HG03460 (cell line): Measurements from ENCODE around the gene LDLRAD3.

ENCODE experiments used
- ATAC-seq: cut with Tn5 transposase; IDR thresholded peaks from one replicate; pipeline ENCODE4 v1.9.1; 2021; ENCODE audit not compliant: unreplicated experiment

LDLRAD3 gene

DNA sequence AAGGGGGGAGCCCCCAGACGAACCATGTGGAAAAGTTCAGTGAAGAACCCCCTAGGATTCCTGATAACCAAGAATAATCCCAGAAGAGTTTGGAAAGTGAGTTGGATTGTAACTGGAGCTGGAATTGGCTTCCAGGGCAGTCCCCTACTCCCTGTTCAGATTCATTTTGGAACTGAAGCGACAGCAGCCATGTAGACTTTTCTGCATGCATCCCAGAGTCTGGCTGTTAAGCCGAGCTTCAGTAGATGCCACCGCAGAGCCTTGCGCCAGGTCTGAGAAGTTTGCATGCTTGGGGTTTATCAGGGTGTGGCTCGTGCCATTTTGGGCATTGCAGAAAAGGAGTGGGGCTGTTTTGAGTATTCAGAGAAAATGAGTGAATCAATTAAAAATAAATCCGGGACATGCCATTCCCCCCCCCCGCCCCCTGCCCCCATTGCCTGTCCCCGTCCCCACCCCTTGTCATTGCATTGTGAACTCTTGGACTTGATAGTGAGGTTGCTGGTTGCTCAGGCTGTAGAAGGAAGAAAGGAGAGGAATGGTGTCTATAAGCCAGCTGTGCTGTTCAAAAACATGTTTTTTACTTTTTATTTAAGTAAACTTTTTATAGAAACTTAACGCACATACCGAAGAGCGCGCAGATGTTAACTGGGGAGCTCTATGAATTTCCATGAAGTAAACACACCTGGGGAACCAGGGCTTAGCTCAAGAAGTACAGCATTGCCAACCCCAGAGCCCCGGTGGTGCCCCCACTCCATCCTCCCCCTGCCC lies 71.2 kb downstream of the LDLRAD3 start:
- no peak for ATAC-seq

DNA sequence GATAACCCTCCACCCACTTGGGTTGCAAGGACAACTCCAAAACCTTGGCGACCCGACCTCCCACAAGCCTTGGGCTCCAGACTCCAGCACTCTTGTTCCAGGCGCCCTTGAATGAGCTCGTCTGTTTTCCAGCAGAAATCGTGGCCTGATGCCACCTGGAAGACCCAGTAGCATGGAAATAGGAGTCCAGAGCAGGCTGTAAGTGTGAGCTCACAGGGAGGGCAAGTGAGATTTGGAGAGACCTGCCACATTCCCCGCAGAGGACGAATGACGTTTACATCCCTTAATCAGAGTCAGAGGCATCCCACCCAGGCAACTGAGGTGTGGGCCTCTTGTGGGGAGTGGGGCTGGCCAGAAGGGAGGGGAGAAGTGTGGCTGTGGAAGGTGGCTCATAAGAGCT lies 71.9 kb downstream of the LDLRAD3 start:
- ATAC-seq, result no peak

DNA sequence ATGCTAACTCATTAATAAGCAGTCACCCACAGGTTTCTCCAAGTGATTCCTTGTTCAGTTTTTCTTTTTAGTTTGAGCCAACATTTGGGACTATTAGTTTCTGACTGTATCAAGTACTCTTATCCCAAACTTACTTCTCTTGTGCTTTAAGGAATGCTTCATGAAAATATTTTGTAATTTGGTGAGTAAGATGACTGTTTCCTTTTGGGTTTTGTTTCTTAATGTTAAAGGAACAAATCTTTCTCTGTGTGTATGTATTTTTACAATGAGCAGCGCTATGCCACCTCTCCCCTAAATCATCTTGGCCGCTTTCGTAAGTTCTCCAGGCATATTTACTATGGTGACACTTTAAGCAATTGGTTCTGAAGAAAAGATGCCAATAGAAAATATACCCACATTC lies 72.4 kb downstream of the LDLRAD3 start:
- ATAC-seq, result no peak

DNA sequence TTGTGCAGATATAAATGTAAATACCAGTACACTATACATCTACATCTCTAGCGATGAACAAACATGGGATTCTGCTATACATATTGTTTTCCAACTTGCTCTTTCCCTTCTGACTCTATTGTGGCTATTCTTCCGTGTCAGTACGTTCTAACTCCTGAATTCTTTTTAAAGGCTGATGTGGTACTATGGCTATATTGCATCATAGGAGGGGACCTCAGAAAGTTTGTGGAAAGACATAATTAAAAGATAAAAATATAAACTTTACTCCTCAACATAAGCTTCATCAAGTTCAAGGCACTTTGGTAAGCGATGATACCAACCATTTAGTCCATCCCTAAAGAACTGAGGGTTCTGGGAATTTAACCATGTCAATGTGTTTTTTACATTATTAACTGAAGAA lies 72.8 kb downstream of the LDLRAD3 start:
- ATAC-seq, result no peak

DNA sequence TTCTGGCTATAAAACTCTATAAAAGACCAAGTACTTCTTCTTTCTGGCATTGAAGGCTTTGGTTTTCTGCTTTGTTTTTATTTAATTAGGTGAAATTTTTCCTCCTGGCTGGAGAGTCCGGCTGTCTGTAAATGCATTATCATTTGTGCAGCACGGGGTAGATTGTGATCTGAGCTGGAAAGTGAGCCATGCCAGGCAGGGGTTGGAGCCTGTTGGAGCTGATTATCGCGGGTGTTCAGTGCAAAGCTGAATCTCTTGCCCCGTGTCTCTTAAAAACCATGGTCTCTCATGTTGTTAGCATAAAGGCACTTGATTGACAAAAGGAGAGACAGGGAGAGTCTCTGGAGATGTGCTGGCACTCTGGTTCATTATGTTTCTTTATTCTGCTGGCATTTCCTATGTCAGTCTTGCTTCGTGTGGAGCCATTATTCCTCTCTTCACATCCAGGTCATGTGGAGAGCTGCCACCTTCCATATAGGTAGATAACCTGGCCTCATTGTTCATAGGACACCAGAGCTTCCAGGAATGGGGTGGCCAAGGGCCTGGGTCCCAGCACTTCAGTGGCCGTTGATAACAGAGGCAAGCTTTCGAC lies 75.2 kb downstream of the LDLRAD3 start:
- ATAC-seq, result no peak

DNA sequence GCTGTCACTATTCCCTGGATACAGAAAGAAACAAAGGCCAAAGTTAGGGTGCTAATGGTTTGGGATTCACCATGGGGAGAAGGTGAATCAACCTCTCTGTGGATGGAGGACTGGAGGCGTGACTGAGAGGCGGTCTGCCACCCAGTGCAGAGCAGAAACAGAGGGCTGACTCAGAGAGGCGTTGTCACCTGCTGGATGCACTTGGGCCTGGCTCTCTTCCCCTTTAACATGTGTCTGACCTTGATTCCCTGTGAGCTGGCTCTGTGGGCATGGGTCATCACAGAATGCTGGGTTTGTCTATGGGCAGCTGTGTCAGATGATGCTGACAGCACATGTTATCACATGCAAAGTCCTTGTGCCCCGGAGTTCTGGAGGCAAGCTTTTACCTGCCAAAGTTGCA lies 75.9 kb downstream of the LDLRAD3 start:
- no peak for ATAC-seq

DNA sequence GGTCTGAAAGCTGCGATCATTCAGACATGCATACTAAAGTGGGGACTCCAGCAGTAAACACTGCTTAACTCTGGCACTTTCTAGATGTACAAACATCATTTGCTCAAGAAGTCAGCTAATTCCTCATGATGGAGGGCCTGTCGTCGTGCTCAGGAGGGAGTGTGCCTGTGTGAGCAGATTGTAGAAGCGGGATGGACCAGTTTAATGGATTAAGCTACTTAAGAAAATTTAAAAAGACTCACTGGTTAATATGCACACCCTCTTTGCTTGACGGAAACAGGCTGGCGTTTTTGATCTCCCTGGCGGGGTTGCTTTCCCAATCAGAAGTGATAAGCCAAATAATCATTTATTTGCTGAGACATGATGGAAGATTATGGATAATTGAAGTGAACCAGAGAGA lies 79.0 kb downstream of the LDLRAD3 start:
- no peak for ATAC-seq

DNA sequence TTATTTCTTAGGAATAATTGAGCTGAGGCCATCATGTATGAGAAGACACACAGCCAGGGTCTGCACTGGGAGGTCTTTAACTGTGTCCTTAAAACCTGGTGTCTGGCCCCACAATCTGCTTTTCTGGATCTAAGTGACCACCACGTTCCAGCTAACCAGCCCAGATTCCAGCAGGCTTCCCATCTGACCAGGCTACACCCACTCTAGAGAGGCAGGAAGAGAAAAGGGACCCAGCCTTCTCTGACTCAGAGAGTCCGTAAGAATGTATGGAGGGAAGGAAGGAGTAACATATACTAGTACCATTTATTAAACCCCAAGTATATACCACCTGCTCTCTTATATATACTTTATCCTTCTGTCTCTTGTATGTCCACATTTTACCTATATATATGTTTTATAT lies 80.1 kb downstream of the LDLRAD3 start:
- no peak for ATAC-seq

DNA sequence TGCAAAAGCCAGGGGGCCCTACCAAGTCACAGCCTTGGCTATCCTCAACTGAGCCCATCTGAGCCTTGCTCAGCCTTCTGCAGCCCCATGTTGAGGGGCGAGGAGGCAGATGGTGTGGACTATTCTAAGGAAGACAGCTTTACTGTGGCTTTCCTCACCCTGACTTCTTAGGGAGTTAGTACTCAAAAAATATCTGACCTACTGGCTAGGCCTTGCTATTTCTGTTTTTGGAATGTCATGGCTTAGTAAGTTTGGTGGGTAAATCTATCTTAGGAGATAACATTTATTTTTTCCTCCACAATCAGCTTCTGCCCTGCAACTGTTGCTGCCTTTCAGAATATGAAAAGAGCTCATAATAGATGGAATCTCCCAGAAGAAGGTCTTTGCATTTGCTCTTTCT lies 80.9 kb downstream of the LDLRAD3 start:
- ATAC-seq, result no peak

DNA sequence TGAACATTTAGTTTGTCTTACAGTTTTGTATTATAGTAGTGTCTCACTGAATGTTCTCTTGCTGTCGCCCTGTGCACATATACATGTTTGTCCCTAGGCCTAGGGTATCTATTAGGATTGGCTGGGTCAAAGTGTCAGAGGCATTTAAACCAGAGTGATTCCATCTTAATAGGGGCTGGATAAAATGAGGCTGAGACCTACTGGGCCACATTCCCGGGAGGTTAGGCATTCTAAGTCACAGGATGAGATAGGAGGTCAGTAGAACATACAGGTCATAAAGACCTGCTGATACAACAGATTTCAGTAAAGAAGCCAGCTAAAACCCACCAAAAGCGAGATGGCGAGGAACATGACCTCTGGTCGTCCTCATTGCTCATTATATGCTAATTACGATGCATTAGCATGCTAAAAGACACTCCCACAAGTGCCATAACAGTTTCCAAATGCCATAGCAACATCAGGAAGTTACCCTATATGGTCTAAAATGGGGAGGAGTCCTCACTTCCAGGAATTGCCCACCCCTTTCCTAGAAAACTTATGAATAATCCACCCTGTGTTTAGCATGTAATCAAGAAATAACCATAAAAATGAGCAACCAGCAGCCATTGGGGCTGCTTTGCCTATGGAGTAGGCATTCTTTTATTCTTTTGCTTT lies 82.6 kb downstream of the LDLRAD3 start:
- no peak for ATAC-seq

DNA sequence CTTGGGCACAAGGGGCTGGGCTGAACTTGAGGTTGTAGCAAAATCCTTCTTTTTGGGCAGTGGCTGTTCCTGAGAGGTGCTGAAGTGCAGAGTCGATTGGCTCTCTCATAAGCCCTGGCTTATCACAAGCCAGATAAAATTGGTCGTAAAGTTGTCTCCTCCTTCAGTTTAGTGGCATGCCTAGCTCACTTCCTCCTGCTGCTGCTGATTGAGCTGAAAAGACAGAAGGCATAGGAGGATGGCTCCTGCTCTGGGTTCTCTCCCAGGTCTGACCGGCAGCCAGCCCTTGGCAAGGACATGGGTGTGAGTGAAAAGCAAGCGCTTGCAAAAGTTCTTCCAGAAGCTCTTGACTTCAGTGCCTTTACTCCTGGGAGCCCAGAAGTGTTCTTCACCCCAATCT lies 83.9 kb downstream of the LDLRAD3 start:
- no peak for ATAC-seq

DNA sequence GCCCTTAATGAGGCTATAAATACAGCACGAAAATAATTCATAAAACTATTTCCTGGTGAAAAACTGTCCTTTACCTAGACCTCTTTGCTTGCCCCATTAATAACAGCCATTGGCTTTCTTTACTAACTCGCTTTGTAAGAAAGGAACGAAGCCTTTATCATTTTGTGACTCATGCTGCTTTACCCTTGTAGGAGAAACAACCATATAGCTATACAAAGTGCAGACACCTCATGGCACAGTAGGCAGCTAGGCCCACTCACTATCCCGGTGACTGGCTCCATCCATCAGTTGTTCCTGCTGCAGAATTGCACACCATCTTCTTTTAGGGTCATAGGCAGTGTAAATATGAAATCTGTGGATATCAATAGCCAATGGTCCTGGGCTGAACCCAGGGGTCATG lies 85.8 kb downstream of the LDLRAD3 start:
- no peak for ATAC-seq

DNA sequence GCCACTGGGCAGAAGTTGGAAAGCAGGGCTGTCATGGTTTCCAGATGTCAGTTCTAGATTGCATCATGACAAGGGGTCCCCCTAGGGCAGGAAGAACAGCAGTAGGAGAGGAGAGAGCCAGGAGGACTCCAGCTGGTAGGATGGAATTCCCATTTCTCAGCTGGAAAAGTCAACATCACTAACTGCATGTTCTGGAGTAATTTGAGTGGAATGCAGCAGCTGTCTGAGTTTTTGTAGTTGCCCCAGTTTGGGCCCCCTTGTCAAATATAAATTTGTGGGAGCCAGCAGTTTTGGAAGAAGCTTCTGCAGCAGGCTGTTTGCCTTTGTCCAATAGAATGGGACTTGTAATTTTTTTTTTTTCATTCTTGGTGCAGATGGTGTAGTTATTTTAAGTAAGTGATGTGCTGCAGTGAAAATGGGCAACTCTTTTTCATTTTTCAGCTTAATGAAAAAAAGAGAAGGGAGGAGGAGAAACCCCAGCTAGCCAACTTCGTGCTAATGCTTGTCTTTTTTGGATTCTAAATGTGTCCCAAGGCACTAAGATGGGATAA lies 86.9 kb downstream of the LDLRAD3 start:
- ATAC-seq, result no peak

DNA sequence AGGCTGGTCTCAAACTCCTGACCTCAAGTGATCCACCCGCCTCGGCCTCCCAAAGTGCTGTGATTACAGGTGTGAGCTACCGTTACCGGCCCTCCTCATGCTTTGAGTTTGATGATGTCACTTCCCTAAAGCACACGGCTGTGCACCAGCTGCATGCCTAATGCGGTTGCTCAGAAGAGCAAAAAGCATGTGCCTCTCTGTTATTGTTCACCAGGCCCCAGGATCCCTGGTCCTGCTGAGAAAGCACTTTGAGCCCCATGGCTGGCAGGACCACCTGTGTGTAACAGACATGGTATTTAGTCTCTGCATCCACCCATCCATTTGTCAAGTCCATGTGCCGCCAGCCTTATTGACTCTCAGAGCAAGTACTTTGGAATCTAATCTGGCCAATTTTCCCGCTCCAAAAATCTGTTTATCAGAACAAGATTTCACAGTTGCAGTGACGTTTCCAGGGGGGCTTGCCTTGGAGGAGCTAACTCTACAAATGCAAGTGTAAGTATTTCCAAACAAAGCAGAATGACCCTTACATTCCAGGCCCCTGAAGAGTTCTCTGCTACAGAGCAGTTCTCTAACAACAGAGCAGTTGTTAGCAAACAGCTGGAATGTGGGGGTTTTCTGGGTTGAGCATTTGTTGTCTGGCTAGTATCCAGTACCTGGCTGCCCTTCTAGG lies 89.4 kb downstream of the LDLRAD3 start:
- ATAC-seq, result no peak

DNA sequence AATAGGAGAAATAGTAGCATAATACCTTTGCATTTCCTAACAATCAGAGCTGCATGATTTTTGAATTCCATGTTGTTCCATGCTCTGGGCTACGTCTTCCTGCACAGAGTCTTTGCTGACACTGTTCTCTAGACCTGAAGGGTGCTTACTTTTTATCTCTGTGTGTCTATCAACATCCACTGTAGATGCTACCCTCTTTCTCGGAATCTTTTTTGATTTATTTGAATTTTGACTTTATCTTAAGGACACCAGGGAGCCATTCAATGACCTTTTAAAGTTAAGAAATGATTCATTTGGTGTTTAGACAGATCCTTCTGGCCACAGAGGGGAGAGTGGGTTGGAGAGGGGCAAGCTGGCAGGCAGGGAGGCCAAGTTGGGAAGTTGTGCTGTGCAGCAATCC lies 90.1 kb downstream of the LDLRAD3 start:
- no peak for ATAC-seq

DNA sequence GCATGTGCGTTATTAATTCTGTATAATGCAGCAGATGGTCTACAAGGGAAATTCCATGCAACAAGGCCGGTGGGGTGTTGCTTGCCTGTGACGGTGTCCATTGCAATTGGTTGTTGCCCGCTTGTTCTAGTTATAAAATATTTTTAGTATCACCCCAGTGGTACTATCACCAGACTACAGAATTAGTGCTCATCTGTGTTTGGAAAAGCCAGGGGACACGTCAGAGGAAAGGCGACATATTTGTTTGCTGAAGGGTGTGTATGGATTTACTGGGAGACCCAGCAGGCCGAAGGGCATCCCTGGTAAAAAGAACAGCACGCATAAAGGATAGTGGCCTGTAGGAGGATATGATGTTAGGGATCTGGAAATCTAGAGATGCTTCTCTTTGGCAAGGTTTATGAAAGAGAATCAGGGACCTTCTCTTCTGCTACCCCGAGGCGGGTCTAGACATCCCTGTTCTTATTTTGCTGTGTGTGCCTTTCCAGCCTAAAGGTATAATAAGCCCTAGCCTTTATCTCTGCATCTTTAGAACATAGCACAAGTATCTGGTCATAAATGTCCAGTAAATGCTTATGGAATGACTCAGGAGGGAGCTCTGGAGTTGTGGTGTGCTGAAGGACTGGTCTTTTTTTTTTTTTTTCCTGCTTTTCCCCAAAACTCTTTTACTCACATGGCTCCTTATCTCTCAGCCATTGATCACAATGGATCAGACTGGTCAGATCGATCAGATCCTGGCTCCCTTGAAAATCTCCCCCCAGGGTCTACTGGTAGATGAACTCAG lies 90.9 kb downstream of the LDLRAD3 start:
- no peak for ATAC-seq

DNA sequence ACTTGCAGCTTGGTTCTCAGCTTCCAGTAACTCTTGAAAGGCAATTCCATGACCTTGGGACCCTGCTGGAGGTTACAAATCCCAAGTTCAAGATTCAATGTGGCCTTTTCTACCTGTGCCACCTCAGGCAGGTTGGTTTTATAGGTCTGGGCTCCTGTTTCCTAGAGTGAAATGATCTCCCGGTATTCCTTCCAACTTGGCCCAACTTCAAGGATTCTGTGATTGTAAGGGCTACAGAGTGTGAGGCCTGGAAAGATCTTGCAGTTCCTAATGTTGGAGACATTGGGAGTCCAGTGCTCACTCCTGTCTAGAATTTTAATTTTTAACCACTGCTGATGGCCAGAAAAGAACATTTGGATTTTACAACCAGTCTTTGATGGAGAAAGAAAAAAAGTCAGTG lies 91.6 kb downstream of the LDLRAD3 start:
- ATAC-seq, result no peak

DNA sequence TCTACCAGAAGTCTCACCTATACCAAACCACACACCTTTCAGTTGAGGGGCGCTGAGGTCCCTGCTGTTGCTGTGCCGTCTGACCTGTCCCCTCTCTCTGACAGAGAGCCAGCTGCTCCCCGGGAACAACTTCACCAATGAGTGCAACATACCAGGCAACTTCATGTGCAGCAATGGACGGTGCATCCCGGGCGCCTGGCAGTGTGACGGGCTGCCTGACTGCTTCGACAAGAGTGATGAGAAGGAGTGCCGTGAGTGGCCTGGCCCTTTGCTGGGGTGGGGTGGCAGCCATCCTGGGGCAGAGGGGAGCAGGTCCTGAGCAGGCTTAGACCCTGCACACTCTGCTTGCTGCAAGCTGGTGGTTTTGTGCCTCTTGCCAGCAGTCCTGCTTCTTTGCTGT lies 92.1 kb downstream of the LDLRAD3 start:
- ATAC-seq, result no peak

DNA sequence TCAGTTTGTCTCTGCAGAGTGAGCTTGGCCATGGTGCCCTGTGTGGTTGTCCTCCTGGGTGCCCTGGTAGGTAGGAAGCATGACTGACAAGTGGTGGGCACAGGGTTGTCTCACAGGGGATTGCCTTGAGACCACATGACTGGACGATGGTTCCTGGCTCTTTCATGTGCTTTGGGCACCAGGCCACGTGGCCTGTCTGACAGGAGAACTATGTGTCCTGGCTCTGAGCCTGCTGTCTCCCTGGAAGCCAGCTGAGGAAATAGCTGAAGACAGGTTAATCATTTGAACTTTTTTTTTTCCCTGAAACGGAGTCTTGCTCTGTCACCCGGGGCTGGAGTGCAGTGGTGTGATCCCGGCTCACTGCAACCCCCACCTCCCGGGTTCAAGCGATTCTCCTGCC lies 93.2 kb downstream of the LDLRAD3 start:
- ATAC-seq, result no peak

DNA sequence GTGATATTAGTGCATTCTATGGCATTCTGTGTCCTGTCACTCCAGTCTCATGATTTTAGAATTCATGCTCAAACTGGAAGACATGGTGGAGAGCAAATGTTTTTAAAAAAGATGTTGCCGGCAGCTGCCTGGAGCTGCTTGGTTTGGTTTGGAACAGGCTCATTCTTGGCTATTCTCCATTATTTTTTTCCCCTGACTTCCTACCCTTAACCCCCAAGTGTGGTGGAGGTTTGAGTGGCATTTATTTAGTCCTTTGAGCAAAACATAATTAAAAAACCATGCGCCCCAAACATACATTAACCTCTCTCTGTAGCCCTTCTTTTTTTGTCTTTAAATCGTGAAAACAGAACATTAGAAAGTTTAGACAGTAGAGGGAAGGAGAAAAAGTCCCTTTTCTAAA lies 94.7 kb downstream of the LDLRAD3 start:
- no peak for ATAC-seq

DNA sequence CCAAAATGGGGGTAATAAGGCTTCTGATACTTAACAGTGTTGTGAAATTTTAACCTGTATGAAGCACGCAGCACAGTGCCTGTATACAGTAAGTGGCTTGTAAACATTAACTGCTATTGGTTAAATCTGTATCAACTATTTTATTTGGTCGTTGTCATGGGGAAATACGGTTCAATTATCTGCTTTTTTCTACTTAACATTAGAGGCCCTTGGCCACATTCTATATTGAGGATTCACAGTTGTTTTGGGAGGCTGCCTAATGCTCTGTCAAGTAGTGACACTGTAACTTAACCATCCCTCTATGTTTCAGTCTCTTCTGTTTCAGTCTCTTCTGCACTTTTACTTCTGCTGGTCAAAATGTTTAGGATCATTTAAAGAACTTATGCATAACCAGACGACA lies 95.6 kb downstream of the LDLRAD3 start:
- no peak for ATAC-seq
